GM18909 (cell line): Measurements from ENCODE around the gene TSR2.

ENCODE experiments used
- ATAC-seq: cut with Tn5 transposase; IDR thresholded peaks from one replicate; pipeline ENCODE4 v1.9.1; 2021; ENCODE audit warnings: mild to moderate bottlenecking; ENCODE audit not compliant: unreplicated experiment, poor library complexity

Gene TSR2, protein sequence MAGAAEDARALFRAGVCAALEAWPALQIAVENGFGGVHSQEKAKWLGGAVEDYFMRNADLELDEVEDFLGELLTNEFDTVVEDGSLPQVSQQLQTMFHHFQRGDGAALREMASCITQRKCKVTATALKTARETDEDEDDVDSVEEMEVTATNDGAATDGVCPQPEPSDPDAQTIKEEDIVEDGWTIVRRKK

DNA sequence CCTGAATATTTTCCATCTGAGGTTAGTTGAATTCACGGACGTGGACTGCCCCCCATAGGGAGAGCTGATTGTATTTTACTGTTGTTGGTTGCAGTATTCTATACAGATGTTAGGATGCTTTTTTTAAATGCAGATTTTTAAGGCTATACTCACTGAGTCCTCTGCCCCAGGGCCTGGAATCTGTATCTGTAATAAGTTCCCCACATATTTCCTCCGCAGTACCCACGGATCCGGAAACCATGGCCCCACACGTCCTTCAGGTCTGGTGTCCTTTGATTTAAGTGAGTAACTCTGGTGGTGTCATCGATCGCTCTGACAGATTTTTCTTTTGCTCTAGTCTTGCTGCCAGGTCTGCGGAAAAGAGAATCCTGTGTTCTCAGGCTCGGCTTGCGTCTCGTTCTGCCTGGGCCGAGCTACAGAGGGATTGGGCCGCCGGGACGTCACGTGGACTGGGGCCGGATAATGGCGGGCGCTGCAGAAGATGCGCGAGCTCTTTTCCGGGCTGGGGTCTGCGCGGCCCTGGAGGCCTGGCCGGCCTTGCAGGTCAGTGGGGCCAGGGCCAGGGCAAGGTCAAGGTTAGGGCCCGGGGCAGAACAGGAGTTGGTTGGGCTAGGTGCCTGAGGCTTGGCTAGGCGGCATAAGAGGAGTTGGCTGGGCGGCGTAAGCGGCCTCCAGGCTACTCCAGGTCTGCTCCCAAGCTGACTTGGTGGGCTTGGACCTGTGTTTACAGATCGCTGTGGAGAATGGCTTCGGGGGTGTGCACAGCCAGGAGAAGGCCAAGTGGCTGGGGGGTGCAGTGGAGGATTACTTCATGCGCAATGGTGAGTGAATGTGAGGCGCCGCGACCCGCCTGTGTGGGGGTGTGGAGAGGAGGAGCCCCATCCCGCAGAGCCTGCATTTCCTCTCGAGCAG lies at the start of gene TSR2:
TSR2 (plus strand) TSS at position 445 of the 912 bp plus-strand sequence; CDS start at position 463, 18 bp downstream.
- peak; percentile 98 for ATAC-seq

DNA sequence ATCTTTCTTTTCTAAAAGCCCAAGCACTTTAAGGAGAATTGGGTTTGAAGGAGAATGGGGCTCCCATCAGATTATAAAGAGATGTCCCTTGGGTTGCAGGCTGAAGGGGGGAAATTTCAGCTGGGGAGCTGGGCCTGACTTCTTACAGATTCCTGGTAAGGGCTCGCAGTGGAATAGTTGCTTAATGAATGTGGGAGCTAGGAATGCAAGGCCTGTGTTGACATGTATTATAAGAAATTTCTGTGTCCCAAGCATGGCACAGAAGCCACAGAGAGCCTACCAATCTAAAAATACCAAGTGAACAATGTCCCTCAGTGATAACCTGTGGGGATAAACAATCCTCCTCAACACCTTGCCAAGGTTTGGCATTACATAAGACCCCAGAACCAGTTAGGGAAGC lies 43.1 kb upstream of the TSR2 start:
- no peak for ATAC-seq

DNA sequence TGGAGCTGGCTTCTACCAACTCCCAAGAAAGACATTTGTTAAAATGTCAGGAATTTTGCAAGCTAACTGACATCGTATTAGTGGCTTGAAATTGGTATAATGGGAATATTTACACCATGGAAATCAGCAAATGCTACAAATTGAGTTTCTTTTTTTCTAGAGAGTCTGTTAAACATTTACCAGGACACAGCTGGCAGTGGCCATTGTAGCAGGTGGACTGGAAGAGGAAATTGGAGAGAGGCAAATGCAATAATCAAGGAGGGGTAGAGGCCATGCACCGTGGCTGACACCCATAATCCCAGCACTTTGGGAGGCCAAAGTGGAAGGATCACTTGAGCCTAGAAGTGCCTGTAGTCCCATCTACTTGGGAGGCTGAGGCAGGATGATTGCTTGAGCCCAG lies 32.9 kb upstream of the TSR2 start:
- ATAC-seq: no peak

DNA sequence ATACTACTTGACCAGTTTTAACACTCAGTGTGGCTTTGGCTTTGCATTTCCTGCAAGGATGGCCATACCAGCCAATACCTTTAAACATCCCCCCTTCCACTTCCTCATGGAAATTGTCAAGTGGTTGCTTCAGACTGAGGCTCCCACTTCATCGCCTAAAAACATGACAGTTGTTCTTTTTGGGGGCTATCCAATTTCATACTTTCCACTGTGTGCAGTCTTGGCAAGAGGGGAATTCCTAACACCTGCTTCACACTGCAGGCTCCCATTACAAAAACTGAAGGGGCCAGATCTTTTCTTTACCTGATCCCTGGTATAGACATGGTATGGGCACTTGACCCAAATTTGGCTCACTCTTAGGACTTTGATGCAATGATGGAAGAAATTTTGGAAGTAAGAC lies 28.5 kb upstream of the TSR2 start:
- ATAC-seq: no peak

DNA sequence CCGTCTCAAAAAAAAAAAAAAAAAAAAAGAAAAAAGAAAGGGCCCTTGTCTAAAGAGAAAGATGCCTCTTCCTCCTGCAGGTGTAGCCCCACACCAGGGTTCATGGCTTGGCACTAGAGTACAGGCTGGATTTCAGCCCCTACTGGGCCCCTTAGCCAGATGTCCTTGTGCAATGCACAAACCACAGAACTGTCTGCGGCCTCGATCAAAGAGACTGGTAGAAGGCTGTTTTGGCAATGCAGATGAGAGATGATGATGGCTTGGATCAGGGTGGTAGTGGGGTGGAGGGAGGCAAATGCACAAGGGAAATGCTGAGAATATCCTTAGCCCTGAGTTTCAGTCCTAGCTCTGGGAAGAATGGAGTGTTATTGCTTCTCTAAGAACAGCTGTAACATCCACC lies 26.5 kb upstream of the TSR2 start:
- no peak for ATAC-seq

DNA sequence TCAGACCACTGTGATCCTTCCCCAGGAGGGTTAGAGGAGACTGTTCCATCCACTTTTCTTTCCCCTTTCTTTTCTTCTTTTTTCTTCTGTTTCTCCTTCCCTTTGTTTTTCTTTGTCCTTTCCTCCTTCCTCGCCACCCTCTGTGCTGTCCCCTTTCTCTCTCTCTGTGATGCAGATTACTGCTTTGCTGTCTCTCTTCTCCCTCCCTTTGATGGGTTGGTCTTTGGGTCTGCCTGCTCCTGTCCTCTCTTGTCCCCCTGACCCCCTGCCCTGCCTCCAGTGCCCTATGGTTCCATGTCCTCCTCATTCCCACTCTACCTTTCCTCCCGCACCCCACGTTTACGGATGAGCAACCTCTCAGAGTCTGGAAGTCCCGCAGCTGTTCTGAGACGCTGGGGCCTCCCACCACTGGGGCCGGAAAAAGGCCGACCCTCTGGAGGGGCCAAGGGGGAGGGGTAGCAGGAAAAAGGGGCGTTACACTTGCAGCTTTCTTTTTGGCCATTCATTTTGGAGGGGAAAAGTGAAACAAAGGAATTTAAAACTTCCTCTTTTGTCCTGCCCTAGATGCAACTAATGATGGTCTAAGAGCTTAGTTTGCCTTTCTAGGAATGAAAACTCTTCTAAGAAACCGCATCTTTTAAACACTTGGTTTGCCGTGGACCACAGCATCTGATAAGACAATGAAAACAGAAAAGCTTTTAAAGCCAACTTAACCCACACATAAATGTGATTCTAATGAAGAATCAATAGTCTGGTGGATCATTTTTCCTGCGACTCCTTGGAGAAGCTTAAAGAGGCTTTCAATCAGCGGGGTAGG lies 24.5 kb upstream of the TSR2 start:
- no peak for ATAC-seq

DNA sequence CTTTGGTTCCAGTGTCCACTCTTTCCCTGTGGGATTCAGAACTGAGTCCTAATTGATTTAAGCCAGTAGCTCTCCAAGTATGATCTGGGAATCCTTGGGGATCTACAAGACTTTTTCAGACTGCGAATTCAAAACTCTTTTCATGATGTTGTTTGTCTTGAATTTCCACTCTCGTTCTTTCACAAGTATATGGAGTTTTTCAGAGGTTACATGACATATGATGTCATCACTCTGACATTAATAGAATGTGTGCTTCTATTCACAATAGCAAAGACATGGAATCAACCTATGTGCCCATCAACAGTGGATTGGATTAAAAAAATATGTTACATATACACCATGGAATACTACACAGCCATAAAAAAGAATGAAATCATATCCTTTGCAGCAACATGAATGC lies 23.2 kb upstream of the TSR2 start:
- no peak for ATAC-seq

DNA sequence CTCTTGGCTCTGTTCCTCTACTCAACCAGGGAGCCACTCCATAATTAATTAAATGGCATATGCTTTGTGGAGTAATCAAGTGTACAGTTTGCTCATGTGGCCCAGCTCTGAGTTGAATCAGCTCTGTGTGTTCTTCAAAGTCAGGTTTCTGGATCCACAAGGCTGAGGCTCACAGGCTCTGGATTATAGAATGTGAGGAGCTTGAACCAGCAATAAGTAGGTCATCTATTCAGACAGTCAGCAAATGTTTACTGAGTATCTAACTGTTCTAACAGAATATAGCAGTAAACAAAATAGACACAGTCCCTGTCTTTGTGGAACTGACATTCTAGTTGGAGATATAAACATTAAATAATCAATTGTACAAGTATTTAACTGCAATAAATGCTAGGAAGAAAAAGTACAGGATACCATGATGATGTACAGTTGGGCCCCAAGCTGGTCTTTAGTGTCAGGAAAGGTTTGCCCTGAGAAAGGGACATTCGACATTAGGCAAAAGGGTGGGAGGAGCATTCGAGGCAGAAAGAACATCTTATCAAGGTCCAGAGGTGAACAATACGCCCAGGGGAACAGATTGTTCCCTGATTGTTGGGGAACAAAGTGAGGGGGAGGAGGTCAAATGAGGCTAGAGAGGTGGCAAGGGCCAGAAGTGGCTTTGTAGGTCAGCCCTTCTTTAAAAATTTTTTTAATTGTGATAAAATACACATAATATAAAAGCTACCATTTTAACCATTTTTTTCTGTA lies 20.5 kb upstream of the TSR2 start:
- ATAC-seq: no peak

DNA sequence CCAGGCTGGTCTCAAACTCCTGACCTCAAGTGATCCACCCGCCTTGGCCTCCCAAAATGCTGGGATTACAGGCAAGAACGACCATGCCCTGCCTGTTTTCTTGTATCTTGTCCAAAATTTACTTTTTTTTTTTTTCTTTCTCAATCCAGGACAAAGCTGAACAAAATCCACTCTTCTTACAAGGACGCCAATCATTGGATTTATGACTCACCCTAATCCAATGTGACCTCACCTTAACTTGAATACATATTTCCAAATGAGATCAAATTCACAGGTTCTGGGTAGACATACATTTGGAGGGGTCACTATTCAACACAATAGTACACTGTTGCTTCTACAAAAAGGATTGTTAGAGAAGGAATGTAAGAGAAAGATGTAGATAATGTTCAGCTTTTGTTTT lies 18.0 kb upstream of the TSR2 start:
- no peak for ATAC-seq

DNA sequence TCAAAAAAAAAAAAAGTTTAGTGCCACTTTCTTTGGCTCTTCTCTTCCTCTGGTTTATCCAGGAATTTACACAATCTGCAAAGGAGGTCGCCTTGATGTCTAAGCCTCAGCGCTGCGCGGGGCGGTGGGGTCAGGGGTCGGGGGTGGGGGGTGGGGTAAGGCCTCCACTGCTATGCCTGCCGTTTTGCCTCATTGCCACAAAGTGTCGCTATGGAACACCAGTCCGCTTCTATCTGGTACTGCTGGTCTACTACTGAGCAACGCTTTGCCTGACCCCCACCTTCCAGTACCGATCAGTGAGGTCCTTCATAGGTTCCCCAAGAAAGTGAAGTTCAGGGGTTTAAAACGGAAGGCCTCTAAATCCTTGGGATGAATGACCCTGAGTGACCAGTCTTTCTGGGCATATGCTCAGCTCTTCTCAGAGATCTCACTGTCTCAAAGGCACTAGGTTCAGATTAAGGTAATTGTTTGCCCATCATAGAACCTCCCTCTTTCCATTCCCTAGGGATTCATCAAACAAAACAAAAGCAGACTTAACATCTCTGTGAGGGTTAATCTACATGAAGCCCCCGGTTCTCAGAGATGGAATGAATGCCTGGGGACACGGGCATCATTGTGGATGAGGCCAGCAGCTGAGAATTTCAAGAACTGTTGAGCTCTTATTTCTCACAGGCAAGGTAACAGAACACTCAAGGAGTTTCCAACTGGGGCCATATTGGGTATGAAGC lies 16.9 kb upstream of the TSR2 start:
- no peak for ATAC-seq

DNA sequence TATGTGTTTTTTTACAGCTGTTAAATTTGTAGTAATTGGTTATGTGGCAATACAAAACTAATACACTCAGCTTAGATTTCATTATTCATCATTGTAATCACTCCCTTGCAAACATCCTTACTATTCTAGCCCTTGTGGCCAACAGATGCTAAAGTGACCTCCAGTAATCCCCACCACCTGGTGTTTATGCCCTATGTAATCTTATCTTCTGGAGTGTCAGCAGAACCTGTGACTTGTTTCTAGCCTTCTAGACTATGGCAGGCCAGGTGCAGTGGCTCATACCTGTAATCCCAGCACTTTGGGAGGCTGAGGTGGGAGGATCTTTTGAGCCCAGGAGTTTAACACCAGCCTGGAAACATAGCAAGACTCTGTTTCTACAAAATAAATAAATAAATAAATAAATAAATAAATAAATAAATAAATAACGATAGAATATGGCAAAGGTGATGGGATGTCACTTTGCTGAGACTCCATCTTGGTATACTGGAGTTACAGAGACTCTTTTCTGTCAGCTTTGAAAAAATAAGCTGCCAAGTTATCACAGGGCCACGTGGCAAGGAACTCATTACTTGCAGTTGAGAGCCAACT lies 12.3 kb upstream of the TSR2 start:
- no peak for ATAC-seq

DNA sequence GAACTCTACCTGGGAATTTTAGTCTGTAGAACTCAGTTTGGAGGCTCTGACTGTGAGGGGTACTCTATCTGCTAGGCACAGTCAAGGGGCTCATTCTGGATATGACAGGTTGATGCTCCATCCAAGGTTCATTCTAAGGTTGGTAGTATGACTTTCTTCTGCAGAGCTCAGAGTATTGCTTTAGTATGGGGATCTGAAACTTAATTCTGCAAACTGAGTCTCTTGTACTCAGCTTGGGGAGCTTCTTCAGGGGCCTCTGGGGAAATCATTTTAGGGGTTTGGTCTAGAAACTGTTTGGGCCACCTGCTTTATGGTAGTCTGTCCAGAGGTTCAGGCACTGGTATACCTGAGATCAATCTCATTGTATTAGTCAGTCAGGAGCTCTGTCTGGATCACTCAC lies 9.7 kb upstream of the TSR2 start:
- ATAC-seq: peak; percentile 52

DNA sequence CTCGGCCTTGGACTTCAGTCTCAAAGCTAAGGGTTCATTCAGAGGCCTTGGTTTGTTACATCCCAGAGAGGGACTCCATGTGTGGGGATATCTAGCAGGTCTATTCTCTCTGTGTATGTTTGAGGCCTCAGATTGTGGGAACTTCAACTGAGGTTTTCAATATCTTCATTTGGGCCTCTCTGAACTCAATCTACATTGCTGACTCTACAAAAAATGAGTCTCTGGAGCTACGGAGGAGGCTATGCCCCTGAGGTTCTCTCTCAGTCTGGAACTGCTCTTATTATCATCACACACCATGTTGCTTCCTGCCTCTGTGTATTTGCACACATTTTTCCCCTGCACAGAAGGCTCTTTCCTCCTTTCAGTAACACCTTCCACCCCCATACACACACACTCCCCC lies 5.1 kb upstream of the TSR2 start:
- no peak for ATAC-seq

DNA sequence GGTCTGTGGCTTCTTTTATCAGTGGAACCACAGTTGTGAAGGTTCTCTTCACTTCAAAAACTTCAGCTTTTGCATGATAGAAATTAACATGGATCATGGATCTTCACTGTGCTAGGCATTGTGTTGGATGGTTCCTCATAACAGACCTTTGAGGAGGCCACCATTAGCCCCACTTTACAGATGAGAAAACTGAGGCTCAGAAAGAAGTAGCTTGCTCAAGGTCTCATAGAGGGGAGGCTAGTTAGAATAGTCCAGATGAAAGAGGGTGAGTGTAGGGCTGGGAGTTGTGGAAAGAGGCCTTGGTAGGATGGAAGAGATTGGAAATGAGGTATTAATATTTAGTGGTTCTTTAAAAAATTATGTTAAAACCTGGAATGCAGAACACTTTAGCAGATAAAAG lies 2.6 kb downstream of the TSR2 start:
- ATAC-seq: no peak

DNA sequence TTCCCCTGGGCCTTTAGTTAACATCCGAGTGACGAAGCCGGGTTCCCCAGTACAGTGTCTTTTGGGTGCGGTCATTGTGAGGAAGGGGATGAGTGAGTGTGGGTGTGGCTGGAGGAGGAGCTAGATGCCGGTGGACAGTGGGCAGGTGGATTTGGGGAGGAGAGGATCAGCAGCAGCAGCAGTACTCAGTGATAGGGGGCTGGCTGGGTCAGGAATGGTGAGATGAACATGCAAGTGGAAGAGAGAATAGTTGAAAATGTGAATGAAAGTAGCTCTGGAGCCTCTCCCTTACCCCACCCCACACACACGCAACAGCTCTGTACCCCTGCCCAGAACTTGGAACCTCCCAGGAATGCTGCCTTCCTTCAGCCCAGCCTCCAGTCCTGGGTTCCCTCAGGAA lies 4.5 kb downstream of the TSR2 start:
- no peak for ATAC-seq

DNA sequence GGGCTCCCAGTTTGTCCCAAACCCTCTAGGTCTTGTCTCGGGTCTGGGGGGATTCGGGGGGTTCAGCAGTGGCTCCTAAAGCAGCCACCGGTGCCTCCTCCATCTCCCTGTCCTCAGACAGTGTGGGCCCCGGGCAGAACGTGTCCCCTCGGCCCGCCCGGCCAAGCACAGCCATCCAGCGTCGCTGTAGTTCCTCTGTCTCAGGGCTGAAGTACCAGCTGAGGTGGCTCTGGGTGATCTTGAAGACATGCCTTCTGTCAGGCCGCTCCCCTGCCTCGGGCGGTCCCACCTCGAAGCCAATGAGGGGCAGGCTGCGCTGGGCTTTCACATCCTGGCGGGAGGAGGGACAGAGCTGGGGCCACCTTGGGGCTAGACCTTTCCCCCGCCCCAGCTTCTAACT lies 5.9 kb downstream of the TSR2 start:
- no peak for ATAC-seq

DNA sequence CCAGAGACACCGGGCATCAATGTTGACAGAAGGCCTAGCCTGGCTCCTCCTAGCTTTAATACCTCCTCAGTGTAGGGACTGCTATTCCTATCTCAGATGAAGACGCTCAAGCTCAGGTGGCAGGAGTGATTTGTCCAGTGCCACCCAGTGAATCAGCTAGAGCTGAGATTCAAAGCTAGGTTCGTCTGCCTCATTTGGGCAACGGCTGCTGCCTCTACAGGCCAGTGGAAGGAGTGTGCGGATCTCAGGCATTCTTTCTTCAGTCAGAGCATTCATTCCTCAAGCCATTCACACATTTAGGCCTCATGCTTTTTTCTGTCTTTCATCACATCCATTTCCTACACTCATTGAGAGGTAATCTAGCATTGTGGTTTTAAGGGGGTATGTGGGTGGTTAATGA lies 7.3 kb downstream of the TSR2 start:
- no peak for ATAC-seq

DNA sequence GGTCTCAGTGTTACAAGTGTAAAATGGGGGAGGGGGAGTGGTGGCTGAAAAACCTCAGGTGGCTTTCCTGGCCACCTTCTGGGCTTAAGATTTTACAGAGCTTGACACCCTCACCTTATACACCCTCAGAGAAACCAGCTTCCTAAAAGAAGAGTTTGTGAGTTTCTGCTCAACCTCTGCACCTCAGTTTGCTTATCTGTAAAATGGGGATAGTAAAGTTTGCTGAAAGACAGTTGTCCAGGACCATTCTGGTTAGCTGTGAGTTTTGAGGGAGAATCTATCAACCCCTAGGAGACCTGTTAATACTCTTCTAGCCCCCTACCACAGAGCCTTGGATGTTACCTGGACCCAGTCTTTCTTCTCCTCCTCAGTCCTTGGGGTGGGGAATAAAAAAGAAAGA lies 9.7 kb downstream of the TSR2 start:
- no peak for ATAC-seq

DNA sequence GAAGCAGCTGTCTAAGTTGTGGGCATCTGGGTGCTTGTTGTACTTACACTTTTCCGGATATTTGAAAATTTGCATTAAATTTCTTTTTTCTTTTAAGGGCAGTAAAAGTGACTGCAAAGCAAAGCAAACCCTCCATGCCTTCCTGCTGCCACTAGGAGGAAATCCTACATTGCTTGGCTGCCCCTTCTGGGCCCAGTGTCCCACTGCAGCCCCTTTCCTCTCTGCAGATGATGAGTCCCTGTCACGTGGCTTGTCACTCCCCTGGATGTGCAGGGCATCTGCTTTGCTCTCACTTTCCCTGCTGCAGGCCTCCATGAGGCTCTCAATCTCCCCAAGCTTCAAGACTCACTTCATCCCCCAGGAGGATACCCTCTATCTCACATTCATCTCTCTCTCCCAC lies 12.7 kb downstream of the TSR2 start:
- no peak for ATAC-seq
